Activated naive CD4-positive, alpha-beta T cell (primary cell): ENCODE measurements around the gene DNAH2.
"Not testable (repeated sequence)": the region's sequence is repeated elsewhere in the genome, so short reads cannot be mapped to it uniquely, and the experiment has no call there.

Experiments used
- DNase-seq, 4 experiments: peaks; one replicate each; lab custom pipeline; 2025; lab: John Stamatoyannopoulos, UW

Gene DNAH2

DNA sequence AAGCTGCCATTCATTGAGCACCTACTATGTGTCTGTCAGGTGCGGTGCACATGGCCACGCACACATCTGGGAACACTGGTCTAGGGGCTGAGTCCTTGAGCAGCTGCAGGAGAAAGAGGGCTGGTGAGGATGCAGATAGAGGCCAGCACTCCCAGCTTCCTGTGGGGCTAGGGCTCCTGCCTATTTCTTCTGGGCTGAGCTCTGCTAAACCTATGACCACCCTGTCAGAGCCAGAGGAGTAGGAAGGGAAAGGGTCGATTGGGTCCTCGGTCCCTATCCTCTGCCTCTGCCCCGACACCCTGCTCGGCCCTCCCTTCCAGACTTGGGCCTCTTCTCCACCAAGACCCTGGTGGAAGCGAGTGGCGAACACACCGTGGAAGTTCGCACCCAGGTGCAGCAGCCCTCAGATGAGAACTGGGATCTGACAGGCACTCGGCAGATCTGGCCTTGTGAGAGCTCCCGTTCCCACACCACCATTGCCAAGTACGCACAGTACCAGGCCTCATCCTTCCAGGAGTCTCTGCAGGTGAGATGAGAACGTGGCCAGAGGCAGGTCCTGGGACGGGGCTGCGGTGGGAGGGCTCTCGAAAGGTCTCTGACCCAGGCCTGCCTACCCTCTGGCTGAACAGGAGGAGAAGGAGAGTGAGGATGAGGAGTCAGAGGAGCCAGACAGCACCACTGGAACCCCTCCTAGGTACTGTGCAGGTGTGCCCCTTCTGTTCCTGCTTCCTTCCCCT lies 133.3 kb downstream of the DNAH2 start:
- DNase-seq, result no peak

DNA sequence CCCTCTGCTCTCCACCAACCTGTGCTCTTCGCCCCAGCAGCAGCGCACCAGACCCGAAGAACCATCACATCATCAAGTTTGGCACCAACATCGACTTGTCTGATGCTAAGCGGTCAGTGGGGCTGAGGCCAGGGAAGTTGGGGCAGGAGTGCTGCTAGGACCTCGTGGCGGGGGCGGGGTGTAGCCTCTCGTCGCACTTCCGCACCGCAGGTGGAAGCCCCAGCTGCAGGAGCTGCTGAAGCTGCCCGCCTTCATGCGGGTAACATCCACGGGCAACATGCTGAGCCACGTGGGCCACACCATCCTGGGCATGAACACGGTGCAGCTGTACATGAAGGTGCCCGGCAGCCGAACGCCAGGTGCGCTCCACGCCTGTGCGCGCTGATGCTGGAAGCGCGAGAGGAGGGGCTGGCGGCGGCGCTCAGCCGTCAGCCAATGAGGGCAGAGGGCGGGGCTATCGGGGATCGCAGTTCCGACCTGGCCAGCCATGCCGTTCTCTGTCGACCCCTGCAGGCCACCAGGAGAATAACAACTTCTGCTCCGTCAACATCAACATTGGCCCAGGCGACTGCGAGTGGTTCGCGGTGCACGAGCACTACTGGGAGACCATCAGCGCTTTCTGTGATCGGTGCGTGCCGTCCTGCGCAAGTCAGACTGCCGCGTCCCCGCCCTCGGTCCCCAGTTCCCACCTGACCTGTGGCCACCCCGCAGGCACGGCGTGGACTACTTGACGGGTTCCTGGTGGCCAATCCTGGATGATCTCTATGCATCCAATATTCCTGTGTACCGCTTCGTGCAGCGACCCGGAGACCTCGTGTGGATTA lies 134.1 kb downstream of the DNAH2 start:
- DNase-seq, result peak; percentile 68 to 94 (median 82)

DNA sequence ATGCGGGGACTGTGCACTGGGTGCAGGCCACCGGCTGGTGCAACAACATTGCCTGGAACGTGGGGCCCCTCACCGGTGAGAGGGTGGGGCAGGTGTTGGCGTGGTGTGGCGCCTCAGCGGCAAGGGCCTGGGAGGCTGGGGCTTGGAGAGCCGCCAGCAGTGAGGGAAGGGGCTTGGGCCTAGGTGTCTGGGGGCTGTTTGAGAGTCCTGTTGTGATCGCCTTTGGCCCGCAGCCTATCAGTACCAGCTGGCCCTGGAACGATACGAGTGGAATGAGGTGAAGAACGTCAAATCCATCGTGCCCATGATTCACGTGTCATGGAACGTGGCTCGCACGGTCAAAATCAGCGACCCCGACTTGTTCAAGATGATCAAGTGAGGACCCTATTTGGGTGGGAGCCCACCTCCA lies 134.7 kb downstream of the DNAH2 start:
- no peak for DNase-seq

DNA sequence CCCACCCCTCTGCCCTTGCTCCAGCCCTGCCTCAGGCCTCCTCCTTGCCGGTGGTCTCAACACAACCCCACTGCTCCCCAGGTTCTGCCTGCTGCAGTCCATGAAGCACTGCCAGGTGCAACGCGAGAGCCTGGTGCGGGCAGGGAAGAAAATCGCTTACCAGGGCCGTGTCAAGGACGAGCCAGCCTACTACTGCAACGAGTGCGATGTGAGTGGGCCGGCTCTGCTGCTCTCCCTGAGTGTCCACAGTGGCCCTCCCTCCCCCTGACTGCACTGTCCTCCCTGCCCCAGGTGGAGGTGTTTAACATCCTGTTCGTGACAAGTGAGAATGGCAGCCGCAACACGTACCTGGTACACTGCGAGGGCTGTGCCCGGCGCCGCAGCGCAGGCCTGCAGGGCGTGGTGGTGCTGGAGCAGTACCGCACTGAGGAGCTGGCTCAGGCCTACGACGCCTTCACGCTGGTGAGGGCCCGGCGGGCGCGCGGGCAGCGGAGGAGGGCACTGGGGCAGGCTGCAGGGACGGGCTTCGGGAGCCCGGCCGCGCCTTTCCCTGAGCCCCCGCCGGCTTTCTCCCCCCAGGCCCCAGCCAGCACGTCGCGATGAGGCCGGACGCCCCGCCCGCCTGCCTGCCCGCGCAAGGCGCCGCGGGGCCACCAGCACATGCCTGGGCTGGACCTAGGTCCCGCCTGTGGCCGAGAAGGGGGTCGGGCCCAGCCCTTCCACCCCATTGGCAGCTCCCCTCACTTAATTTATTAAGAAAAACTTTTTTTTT lies 135.6 kb downstream of the DNAH2 start:
- DNase-seq, result no peak

DNA sequence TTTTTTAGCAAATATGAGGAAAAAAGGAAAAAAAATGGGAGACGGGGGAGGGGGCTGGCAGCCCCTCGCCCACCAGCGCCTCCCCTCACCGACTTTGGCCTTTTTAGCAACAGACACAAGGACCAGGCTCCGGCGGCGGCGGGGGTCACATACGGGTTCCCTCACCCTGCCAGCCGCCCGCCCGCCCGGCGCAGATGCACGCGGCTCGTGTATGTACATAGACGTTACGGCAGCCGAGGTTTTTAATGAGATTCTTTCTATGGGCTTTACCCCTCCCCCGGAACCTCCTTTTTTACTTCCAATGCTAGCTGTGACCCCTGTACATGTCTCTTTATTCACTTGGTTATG lies 136.1 kb downstream of the DNAH2 start:
- DNase-seq, result no peak

DNA sequence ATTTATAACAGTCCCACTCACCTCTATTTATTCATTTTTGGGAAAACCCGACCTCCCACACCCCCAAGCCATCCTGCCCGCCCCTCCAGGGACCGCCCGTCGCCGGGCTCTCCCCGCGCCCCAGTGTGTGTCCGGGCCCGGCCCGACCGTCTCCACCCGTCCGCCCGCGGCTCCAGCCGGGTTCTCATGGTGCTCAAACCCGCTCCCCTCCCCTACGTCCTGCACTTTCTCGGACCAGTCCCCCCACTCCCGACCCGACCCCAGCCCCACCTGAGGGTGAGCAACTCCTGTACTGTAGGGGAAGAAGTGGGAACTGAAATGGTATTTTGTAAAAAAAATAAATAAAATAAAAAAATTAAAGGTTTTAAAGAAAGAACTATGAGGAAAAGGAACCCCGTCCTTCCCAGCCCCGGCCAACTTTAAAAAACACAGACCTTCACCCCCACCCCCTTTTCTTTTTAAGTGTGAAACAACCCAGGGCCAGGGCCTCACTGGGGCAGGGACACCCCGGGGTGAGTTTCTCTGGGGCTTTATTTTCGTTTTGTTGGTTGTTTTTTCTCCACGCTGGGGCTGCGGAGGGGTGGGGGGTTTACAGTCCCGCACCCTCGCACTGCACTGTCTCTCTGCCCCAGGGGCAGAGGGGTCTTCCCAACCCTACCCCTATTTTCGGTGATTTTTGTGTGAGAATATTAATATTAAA lies 136.7 kb downstream of the DNAH2 start:
- DNase-seq, result no peak

DNA sequence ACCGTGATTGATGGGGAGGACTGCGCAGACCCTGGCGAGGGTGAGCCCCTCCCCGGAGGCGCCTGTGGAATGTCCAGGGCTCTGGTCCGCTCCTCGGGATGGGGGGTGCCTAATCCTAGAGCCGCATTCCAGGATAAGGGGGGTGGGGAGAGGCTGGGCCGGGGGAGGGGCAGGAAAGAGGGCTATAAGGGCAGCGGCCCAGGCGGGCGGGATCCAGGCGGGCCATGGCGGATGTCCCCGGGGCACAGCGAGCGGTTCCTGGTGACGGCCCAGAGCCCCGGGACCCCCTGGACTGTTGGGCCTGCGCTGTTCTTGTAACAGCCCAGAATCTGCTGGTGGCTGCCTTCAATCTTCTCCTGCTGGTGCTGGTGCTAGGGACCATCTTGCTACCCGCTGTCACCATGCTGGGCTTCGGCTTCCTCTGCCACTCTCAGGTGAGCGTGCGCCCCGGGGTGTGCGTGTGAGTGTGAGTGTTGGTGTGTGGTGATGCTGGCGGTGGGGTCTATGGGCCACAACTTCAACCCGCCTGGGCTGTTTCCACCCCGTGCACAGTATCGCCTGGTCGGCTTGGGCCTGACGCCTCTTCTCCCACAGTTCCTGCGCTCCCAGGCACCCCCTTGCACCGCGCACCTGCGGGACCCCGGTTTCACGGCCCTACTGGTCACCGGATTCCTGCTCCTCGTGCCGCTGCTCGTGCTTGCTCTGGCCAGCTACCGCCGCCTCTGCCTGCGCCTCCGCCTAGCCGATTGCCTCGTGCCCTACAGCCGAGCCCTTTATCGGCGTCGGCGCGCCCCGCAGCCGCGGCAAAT lies 137.5 kb downstream of the DNAH2 start, which contains the start of gene TMEM88:
Gene TMEM88 (plus strand): TSS at position 216 of the 809 bp plus-strand sequence. CDS start 9 bp downstream, at position 225.
- no peak for DNase-seq

DNA sequence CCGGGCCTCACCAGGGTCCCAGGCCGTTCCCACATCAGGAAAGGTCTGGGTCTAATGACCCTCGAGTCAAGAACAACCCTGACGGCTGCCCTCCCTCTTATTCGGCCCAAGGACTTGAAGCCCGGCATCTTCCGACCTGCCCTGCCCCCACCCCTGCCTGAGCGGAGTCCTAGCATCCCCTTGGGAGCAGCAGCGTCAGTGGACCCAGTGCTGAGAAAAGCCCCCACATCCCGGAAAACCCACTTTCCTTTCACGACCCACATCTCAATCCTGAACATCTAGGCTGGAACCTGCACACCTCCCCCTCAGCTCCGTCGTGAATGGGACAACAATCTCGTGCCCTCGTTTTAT lies 138.1 kb downstream of the DNAH2 start:
- no peak for DNase-seq

DNA sequence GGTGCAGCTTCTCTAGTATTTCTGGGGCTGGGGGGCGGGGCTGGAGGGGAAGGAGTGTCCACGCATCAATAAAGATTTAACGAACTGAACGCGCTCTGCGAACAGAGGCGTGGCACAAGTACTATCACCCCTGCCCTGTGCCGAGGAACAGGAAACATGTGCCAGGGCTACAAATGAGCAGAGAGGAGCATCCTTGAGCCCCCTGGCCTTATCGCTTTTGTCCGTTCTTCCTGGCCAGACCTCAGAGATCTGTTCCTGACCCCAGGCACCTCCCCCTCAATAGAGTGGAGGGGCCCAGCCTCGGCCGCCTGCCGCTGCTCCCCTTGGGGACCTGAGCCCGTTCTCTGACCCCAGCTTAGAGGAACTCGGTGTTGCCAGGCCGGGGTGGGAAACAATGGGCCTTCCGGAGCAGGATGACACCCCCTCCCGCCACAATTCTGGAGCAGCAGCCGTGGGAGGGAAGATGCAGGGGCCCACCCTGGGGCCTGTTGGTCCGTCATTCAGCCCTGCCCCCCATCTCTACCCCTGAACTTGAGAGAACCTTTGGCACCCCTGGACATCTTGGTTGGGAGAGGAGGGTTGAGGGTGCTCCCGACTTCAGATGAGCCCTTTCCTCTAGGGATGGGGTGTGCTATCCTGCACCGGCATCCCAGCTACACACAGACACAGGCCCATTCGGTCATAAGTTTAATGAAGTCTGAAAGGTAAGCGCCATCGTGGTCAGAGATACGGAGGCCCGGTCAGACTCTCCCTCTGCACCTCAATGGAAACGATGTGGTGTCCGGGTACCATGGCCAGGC lies 138.7 kb downstream of the DNAH2 start:
- no peak for DNase-seq

DNA sequence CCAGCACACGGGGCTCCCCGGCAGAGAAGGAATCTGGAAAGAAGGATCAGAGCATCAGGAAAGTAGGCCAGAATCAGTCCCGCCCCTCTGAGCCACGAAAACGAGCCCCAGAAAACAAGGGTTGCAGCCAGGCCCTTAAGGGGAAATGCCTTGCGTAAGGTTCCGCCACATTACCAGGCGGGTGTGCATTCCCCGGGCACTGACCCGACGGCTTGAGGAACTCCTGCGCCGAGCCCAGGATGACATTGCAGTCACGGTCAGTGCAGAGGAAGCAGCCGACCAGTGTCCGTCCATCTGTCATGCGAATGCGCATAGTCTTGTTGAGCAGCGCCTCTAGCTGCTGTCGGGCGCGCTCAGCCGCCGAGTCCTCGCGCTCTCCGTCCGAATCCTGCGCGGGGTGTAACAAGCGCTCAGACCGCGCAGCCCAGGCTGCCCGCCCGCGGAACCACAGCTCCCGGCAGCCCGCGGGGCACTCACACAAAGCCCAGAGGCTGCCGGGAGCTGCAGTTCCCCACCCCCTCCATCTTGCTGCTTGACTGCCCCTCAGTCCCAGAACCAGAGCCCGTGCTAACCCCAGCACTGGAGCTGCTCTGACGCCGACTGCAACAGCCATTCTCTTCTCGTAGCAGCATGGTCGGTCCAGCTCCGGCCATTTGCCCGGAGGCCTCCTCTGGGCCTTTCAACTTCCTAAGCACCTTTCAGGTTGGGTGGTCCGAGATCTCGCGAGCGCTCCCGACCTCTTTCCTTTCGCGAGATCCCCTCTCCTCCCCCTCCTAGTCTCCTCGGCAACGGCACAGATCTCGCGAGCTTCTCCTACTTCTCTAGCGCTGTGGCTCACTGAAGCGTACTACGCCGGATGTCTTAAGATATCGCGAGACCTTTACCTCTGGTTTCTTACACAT lies 139.5 kb downstream of the DNAH2 start, which contains the start of gene NAA38:
Gene NAA38 (minus strand): TSS at position 749 of the 902 bp plus-strand sequence. CDS start 96 bp downstream, at position 653.
- DNase-seq, result peak; percentile 75 to 90 (median 81)

DNA sequence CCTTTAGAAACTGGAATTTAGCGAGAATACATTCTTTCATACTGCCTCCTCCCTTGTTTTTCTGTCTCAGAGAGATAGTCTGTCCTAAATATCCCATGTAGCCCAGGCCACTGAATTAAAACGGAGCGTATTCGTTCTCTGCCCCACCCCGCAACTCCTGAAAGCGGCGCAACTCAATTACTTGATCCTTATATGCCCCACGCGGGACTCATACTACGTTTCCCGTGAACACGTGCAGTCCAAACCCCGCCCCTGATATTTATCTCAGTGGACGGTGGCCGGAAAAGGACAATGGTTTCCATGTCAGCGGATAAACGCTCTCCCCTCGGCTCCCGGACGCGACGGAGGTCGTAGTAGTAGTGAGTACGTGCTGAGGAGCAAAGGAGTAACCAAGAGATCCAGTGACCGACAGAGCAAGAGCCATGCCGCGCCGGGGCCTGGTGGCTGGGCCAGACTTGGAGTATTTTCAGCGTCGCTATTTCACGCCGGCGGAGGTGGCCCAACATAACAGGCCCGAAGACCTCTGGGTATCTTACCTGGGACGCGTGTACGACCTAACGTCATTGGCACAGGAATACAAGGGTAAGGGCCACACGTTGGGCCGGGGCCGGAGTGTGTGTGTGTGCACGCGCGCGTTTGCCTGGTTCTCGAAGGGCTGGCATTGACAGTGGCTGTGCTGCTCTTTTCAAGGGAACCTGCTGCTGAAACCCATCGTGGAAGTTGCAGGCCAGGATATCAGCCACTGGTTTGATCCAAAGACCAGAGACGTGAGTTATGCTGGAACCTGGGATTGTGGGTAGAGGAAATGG lies 140.4 kb downstream of the DNAH2 start, which contains the start of gene CYB5D1:
Gene CYB5D1 (plus strand): TSS at position 291 of the 809 bp plus-strand sequence. CDS start 132 bp downstream, at position 423.
- DNase-seq, result peak; percentile 64 to 77 (median 70)

DNA sequence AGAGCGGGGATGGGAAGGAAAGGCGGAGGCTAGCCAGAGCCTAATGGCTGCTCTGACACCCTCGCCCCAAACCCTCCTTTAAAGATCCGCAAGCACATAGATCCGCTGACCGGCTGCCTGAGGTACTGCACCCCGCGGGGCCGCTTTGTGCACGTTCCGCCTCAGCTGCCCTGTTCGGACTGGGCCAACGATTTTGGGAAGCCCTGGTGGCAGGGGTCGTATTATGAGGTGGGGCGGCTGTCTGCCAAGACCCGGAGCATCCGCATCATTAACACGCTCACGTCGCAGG lies 140.9 kb downstream of the DNAH2 start:
- DNase-seq, result no peak

DNA sequence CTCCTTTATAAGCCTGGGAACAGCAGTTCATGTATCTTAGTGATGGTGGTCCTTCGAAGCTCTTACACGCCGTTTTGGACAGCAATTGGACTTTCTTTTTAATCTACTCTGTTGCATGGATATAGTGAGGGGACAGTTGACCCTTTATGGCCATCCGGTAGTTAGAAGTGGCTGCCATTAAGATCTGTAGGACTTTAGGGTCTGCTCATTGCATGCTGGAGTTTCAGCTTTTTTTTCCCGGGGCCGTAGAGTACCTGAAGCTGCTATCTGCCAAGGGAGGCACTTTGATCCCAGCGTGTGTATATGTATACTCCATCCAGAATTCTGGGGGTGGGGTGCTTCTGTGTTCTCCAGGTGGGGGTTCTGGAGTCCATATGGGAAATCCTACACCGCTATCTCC lies 141.5 kb downstream of the DNAH2 start:
- DNase-seq, result no peak

DNA sequence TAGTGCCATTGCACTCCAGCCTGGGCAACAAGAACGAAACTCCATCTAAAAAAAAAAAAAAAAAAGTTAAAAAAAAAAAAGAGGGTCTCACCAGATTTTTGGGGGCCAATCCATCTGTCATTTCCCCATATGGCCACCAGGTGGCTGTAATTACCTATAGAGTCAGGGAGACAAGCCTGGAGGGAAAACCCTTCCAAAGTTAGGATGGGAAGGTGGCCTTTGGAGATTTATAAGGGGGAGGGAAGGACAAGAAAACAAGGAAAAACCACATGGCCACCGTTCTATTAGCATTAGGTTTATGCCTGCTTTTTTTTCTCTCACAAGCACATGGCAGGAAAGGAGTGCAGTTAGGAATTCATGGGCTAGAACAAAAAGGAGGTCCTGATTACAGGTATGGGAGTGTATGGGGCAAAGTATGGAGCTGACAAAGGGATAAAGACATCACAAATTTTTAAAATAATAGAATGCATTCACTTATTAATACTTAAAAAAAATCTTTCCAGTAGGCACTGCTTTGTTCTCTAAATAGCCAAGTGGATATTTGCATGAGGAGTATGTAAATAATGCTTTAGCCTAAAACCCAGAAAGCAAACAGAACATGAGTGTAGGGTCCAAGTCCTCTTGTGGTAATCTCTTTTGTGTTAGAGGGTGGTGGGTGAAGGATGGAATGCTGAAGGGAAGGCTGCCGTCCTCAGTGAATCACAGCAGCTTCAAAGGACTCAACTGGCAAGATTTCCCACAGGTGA lies 145.3 kb downstream of the DNAH2 start:
- no peak for DNase-seq

DNA sequence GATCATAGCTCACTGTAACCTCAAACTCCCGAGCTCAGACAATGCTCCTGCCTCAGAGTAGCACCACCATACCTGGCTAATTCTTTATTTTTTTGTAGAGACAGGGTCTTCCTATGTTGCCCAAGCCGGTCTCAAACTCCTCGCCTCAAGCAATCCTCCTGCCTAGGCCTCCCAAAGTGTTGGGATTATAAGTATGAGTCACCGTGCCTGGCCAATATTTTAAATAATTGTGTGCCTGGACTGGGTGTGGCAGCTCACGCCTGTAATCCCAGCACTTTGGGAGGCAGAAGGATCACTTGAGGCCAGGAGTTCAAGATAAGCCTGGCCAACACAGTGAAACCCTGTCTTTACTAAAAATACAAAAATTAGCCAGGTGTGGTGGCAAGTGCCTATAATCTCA lies 146.8 kb downstream of the DNAH2 start:
- not testable (repeated sequence) for DNase-seq

DNA sequence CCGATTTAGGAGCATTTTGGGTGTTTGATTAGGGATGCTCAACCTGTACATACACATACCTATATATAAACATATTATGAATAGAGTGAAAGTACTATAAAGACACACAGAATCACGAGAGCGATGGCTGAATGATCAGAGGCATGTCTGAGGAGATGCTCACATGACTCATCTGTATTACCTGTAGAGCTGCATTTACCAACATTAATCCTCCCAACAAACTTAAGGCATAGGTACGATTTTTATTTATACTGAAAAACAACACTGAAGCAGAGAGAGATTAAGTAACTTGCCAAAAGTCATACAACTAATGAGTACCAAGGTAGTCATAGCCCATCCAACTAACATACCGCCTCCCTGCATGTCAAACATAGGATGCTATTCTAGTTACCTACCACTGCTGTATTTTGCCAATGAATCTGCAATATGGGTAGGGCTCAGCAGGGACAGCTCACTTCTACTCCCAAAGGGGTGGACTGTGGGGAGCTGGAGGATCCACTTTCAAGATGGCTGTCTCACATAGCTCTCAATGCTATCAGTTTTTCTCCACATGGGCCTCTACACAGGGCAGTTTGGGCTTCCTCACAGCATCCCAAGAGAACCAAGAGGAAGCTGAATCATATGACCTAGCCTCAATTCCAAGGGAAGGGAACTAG lies 147.6 kb downstream of the DNAH2 start:
- no peak for DNase-seq

DNA sequence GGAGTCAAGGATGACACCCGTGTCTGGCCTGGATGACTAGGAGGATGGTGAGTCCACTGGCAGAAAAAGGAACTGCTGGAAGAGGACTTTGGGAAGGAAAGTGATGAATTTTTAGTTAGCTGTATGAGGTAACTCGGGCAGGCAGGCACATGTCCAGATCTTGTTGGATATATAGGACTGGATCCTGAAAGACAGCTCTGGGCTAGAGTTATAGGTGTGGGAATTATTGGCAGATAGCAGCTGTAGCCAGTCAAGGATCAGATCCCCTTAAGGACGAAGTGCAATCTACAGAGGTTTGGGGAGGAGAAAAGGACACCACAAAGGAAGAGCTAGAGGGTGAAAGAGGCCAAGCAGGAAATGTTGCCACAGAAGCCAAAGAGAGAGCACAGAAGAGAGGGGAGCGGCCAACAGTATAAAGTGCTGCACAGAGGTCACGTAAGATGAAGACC lies 150.4 kb downstream of the DNAH2 start:
- no peak for DNase-seq
